PFSK-1 (cell line): ENCODE data around the gene HTT.

ENCODE experiments used
- FOXP2 ChIP-seq: optimal IDR thresholded peaks from 2 replicates; pipeline ENCODE3; 2011; ENCODE audit warnings: borderline replicate concordance, control low read depth, inconsistent platforms; ENCODE audit not compliant: insufficient read depth; ENCODE audit errors: extremely low read length, extremely low read depth
- POLR2AphosphoS5 ChIP-seq: IDR thresholded peaks from 2 replicates; pipeline ENCODE4 v1.6.1; 2012; ENCODE audit warnings: low read depth, mild to moderate bottlenecking, control low read depth, low read length, moderate library complexity
- SIN3A ChIP-seq: IDR thresholded peaks from 2 replicates; pipeline ENCODE4 v1.6.1; 2012; ENCODE audit warnings: mild to moderate bottlenecking, low read length, moderate library complexity, borderline replicate concordance; ENCODE audit not compliant: insufficient read depth
- TAF1 ChIP-seq: IDR thresholded peaks from 2 replicates; pipeline ENCODE4 v1.6.1; 2012; ENCODE audit warnings: low read length, control low read depth, borderline replicate concordance; ENCODE audit not compliant: insufficient read depth
- TF ChIP-seq, protein P1 (sequence below), 2 experiments: IDR thresholded peaks; 2 replicates each; pipeline versions ENCODE4 v1.6.1 to v1.8.0; 2011 to 2012; ENCODE audit warnings: low read depth in 2 of 2, low read length in 2 of 2, control low read depth in 1 of 2, inconsistent platforms in 1 of 2, mild to moderate bottlenecking in 1 of 2, moderate library complexity in 1 of 2; ENCODE audit not compliant: insufficient read depth in 1 of 2

HTT gene

DNA sequence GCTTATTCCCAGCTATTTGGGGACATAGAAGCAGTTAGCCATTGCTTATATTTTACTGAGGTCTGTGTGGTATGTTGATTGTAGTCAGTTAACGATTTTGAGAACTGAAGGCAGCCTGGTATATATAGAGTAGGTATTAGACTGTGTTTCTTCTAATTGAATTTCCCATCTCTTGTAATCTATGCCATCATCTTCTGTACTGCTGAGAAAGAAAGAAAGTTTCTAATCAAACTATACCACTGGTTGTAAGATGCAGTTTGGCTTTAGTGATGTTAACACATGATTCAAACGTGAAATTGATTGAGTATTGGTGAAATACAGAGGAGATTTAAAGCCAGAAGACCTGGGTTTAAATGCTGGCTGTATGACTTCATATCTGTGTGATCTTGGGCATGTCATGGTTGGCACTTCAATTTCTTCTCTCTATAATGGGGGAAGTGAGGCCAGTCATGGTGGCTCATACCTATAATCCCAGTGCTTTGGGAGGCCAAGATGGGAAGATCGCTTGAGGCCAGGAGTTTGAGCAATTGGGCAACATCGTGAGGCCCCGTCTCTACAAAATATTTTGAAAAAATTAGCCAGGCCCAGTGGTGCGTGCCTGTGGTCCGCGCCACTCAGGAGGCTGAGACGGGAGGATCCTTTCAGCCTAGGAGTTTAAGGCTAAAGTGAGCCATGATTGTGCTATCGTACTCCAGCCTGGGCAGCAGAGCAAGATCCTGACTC lies 11.6 kb downstream of the HTT start:
- TF ChIP-seq POLR2AphosphoS5 (no peak), TAF1 (no peak), SIN3A (no peak)
- TF ChIP-seq, protein P1, sequence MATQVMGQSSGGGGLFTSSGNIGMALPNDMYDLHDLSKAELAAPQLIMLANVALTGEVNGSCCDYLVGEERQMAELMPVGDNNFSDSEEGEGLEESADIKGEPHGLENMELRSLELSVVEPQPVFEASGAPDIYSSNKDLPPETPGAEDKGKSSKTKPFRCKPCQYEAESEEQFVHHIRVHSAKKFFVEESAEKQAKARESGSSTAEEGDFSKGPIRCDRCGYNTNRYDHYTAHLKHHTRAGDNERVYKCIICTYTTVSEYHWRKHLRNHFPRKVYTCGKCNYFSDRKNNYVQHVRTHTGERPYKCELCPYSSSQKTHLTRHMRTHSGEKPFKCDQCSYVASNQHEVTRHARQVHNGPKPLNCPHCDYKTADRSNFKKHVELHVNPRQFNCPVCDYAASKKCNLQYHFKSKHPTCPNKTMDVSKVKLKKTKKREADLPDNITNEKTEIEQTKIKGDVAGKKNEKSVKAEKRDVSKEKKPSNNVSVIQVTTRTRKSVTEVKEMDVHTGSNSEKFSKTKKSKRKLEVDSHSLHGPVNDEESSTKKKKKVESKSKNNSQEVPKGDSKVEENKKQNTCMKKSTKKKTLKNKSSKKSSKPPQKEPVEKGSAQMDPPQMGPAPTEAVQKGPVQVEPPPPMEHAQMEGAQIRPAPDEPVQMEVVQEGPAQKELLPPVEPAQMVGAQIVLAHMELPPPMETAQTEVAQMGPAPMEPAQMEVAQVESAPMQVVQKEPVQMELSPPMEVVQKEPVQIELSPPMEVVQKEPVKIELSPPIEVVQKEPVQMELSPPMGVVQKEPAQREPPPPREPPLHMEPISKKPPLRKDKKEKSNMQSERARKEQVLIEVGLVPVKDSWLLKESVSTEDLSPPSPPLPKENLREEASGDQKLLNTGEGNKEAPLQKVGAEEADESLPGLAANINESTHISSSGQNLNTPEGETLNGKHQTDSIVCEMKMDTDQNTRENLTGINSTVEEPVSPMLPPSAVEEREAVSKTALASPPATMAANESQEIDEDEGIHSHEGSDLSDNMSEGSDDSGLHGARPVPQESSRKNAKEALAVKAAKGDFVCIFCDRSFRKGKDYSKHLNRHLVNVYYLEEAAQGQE (IDR thresholded peaks at IDR 0.05; ENCODE audit: insufficient read depth in 1 of 2, low read depth in 2 of 2, low read length in 2 of 2): no peak

DNA sequence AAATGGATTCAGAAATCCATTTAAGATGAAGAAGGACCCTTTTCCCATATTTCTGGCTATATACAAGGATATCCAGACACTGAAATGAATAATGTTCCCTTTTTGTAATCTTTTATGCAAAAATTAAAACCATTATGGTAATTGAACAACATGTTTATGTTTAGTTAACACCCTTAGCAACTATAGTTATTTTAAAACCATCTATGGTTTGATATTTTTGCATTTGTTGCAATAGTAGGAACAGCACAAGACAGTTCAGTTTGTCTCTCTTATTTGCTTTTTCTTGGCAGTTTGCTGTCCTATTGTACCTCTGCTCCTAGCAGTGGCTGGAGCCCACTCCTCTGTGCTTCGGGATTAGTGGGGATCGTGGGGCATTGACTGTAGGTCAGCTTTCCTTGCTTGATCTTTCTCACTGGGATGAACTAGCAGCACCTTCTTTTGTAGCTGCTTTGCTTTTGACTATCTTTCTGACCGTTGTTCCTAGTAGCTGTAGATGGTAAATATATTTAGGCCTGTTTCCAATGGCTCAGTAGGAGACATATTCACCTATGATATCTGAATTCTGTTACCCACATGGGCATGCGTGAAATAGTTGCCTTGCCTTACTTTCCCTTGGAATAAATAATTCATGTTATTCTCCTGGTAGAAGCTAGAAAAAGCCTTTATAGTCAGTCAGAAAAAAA lies 12.8 kb downstream of the HTT start:
- TF ChIP-seq TAF1 (no peak), FOXP2 (no peak)
- TF ChIP-seq, protein P1 (IDR thresholded peaks at IDR 0.05; ENCODE audit: insufficient read depth in 1 of 2, low read depth in 2 of 2, low read length in 2 of 2): no peak

GRCh38 chr4:3091464-3091863 lies 17.0 kb downstream of the HTT start:
- TF ChIP-seq POLR2AphosphoS5: no peak
- TF ChIP-seq TAF1: no peak
- TF ChIP-seq, protein P1 (IDR thresholded peaks at IDR 0.05; ENCODE audit: insufficient read depth in 1 of 2, low read depth in 2 of 2, low read length in 2 of 2): no peak
- no peak for TF ChIP-seq SIN3A
- TF ChIP-seq FOXP2: no peak

DNA sequence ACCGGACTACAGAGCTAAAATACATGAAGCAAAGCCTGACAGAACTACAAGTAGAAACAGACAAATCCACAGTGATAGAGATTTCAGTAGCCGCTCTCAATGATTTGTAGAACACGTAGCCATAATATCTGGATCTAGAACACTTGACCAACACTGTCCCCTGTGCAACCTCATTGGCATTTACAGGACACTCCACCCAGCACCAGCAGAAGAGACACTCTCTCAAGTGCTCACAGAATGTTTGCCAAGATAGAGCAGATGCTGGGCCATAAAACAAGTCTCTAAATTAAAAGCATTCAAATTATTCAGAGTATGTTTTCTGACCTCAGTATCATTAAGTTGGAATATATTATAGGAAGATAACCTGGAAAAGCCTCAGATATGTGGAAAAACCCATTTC lies 21.7 kb downstream of the HTT start:
- no peak for TF ChIP-seq FOXP2
- TF ChIP-seq TAF1: no peak
- no peak for TF ChIP-seq POLR2AphosphoS5
- TF ChIP-seq SIN3A: no peak
- TF ChIP-seq, protein P1 (IDR thresholded peaks at IDR 0.05; ENCODE audit: insufficient read depth in 1 of 2, low read depth in 2 of 2, low read length in 2 of 2): no peak

GRCh38 chr4:3098346-3098745 lies 23.9 kb downstream of the HTT start:
- no peak for TF ChIP-seq TAF1
- TF ChIP-seq SIN3A: no peak
- TF ChIP-seq, protein P1 (IDR thresholded peaks at IDR 0.05; ENCODE audit: insufficient read depth in 1 of 2, low read depth in 2 of 2, low read length in 2 of 2): no peak
- no peak for TF ChIP-seq POLR2AphosphoS5
- no peak for TF ChIP-seq FOXP2
